ENCODE data around the gene BLID.

BLID gene

GRCh38 chr11:122139595-122139866 lies 23.5 kb upstream of the BLID start:
- DNase-seq (ENCODE audit: low spot score) = no peak

- no peak for DNase-seq (ENCODE audit: low spot score)
These were observed 23.0 kb upstream of the BLID start for GRCh38 chr11:122138744-122139594.

GRCh38 chr11:122137078-122137793 lies 21.2 kb upstream of the BLID start:
- DNase-seq (ENCODE audit: low spot score) = no peak

- no peak for DNase-seq (ENCODE audit: low spot score)
These were observed 15.1 kb upstream of the BLID start for GRCh38 chr11:122131126-122131525.

GRCh38 chr11:122128146-122128545 lies 12.1 kb upstream of the BLID start:
- no peak for DNase-seq (ENCODE audit: low spot score)

- DNase-seq (ENCODE audit: low spot score) = no peak
These were observed 11.0 kb upstream of the BLID start for GRCh38 chr11:122127020-122127419.

GRCh38 chr11:122126024-122126688 lies 10.1 kb upstream of the BLID start:
- no peak for DNase-seq (ENCODE audit: low spot score)

- no peak for DNase-seq (ENCODE audit: low spot score)
These were observed 7.4 kb upstream of the BLID start for GRCh38 chr11:122123263-122123929.

GRCh38 chr11:122122179-122122578 lies 6.2 kb upstream of the BLID start:
- no peak for DNase-seq (ENCODE audit: low spot score)

GRCh38 chr11:122120096-122120495 lies 4.1 kb upstream of the BLID start:
- DNase-seq (ENCODE audit: low spot score) = no peak

GRCh38 chr11:122116591-122116990 lies 576 bp upstream of the BLID start:
- no peak for DNase-seq (ENCODE audit: low spot score)

GRCh38 chr11:122114976-122115375 lies 1.0 kb downstream of the BLID start:
- DNase-seq (ENCODE audit: low spot score) = no peak

- no peak for DNase-seq (ENCODE audit: low spot score)
These were observed 1.9 kb downstream of the BLID start for GRCh38 chr11:122113836-122114825.

- DNase-seq (ENCODE audit: low spot score) = no peak
These were observed 3.3 kb downstream of the BLID start for GRCh38 chr11:122112470-122113365.

GRCh38 chr11:122109932-122110331 lies 6.1 kb downstream of the BLID start:
- DNase-seq (ENCODE audit: low spot score) = no peak

- no peak for DNase-seq (ENCODE audit: low spot score)
These were observed 7.2 kb downstream of the BLID start for GRCh38 chr11:122108828-122109227.

- DNase-seq (ENCODE audit: low spot score) = no peak
These were observed 7.7 kb downstream of the BLID start for GRCh38 chr11:122108192-122108799.

GRCh38 chr11:122107566-122107965 lies 8.4 kb downstream of the BLID start:
- DNase-seq (ENCODE audit: low spot score) = no peak

GRCh38 chr11:122107045-122107444 lies 9.0 kb downstream of the BLID start:
- no peak for DNase-seq (ENCODE audit: low spot score)
